HepG2 (cell line): ENCODE data around the gene ZNF563. TPM values are rescaled to one million over a fixed set of nuclear protein-coding genes. Genes with fewer than 3 reads are reported as not detected.
"Not testable (repeated sequence)": the region's sequence is repeated elsewhere in the genome, so short reads cannot be mapped to it uniquely, and the experiment has no call there.

ENCODE experiments used
- ATAC-seq: fragments of 200-7000 bp; cut with Tn5 transposase; 3 replicates; pipeline ENCODE4 v1.9.1; 2020; ENCODE audit warnings: mild to moderate bottlenecking, moderate library complexity
- BruUV-seq: library from RNA; stranded (reverse); fragments of 400-500 nt; replicated peaks from 2 replicates; lab custom pipeline; 2021; lab: Mats Ljungman, UMichigan
- CTCF ChIA-PET: fragments of 300-600 bp; formaldehyde crosslinking; extraction: SDS; loops from one replicate; lab custom pipeline; 2021; ENCODE audit warnings: low total read pairs, inconsistent platforms, low intra/inter-chr PET ratio; lab: Yijun Ruan, JAX
- POLR2A ChIA-PET: fragments of 350-600 bp; sonication (Branson Sonifier 250); formaldehyde crosslinking; loops from one replicate; lab custom pipeline; 2020; ENCODE audit warnings: antibody characterized with exemption, inconsistent platforms; lab: Yijun Ruan, JAX
- DNase-seq: peaks from one replicate; pipeline ENCODE4 v3.0.0-alpha.2; 2015; ENCODE audit warnings: low spot score
- FAIRE-seq: peaks from 3 replicates; lab custom pipeline; 2011; peaks lifted over from hg19 to GRCh38; lab: Jason Lieb, UNC
- H2AFZ ChIP-seq: one replicate; pipeline ENCODE4 v1.6.1; 2011; ENCODE audit warnings: low read length, inconsistent platforms
- H3K27ac ChIP-seq: fragments of 300-600 bp; 3 replicates; pipeline ENCODE4 v1.8.0; 2011; ENCODE audit warnings: mixed run types, mild to moderate bottlenecking, mixed read lengths, low read length, inconsistent platforms; ENCODE audit not compliant: insufficient read depth; ENCODE audit errors: extremely low read length
- H3K27me3 ChIP-seq, 2 experiments: fragments of 200-600 bp in 1 of 2; 2 replicates in 1 of 2; 3 replicates in 1 of 2; pipeline versions ENCODE4 v1.6.0 to v1.8.0; 2011; ENCODE audit warnings: low read length in 2 of 2, mild to moderate bottlenecking in 2 of 2, moderate library complexity in 2 of 2, inconsistent platforms in 1 of 2; ENCODE audit not compliant: insufficient read depth in 2 of 2, control insufficient read depth in 1 of 2
- H3K36me3 ChIP-seq, 2 experiments: fragments of 200-600 bp in 1 of 2; replicated peaks in 1 of 2; 2 replicates in 1 of 2; 3 replicates in 1 of 2; pipeline versions ENCODE4 v1.5.1 to v1.8.0; 2011; ENCODE audit warnings: low read length in 2 of 2, inconsistent platforms in 1 of 2; ENCODE audit not compliant: insufficient read depth in 2 of 2, control insufficient read depth in 1 of 2
- H3K4me1 ChIP-seq: 2 replicates; pipeline ENCODE4 v1.5.1; 2012; ENCODE audit warnings: low read length, inconsistent platforms; ENCODE audit not compliant: insufficient read depth
- H3K4me2 ChIP-seq: 2 replicates; pipeline ENCODE4 v1.6.0; 2011; ENCODE audit warnings: low read depth, low read length, inconsistent platforms
- H3K4me3 ChIP-seq, 3 experiments: fragments of 200-600 bp in 1 of 3; sonication (generic), shearing (Covaris generic) in 1 of 3; replicated peaks in 1 of 3; 2 replicates each; pipeline ENCODE4 v1.5.1; 2011 to 2016; ENCODE audit warnings: low read length in 3 of 3, inconsistent platforms in 2 of 3, low read depth in 2 of 3, mild to moderate bottlenecking in 2 of 3, control low read depth in 1 of 3, mixed read lengths in 1 of 3; ENCODE audit not compliant: insufficient read depth in 1 of 3
- H3K79me2 ChIP-seq: one replicate; pipeline ENCODE4 v1.6.1; 2011; ENCODE audit warnings: low read length, inconsistent platforms; ENCODE audit not compliant: insufficient read depth
- H3K9ac ChIP-seq: 2 replicates; pipeline ENCODE4 v1.6.0; 2011; ENCODE audit warnings: mild to moderate bottlenecking, low read depth, low read length, inconsistent platforms; ENCODE audit not compliant: insufficient read depth
- H3K9me3 ChIP-seq: 2 replicates; pipeline ENCODE4 v1.5.1; 2012; ENCODE audit warnings: mild to moderate bottlenecking, low read length
- H4K20me1 ChIP-seq: 2 replicates; pipeline ENCODE4 v1.6.0; 2011; ENCODE audit warnings: inconsistent platforms, mild to moderate bottlenecking, low read length, moderate library complexity; ENCODE audit not compliant: insufficient read depth
- HDAC2 ChIP-seq: sonication (generic); formaldehyde crosslinking; IDR thresholded peaks from 2 replicates; pipeline ENCODE4 v1.4.0; 2020; ENCODE audit warnings: missing genetic modification reagents
- RBAK ChIP-seq: sonication (generic); formaldehyde crosslinking; IDR thresholded peaks from 2 replicates; pipeline ENCODE4 v1.5.1; 2020; ENCODE audit warnings: mild to moderate bottlenecking, missing genetic modification reagents
- SOX6 ChIP-seq, 2 experiments: fragments of 450-650 bp in 1 of 2; sonication (generic) in 1 of 2; formaldehyde crosslinking in 1 of 2; IDR thresholded peaks; 2 replicates each; pipeline versions ENCODE4 v1.4.0 to v1.6.1; 2017 to 2020; ENCODE audit warnings: antibody characterized with exemption in 1 of 2, mild to moderate bottlenecking in 1 of 2, missing genetic modification reagents in 1 of 2
- SPEN ChIP-seq: sonication (generic); formaldehyde crosslinking; IDR thresholded peaks from 2 replicates; pipeline ENCODE4 v1.5.1; 2020; ENCODE audit warnings: low read depth, mild to moderate bottlenecking, missing genetic modification reagents
- SRF ChIP-seq: IDR thresholded peaks from 2 replicates; pipeline ENCODE4 v1.6.1; 2011; ENCODE audit warnings: mild to moderate bottlenecking, low read depth, low read length, moderate library complexity
- XBP1 ChIP-seq: sonication (generic); formaldehyde crosslinking; IDR thresholded peaks from 2 replicates; pipeline ENCODE4 v1.5.0; 2020; ENCODE audit warnings: missing genetic modification reagents
- WGBS: methylation state at CpG from one replicate; pipeline ENCODE4 v1.1.6; 2017; ENCODE audit warnings: low lambda C conversion rate; 5-methylcytosine and 5-hydroxymethylcytosine counted together
- in situ Hi-C: cut with HindIII; loops from 2 replicates; pipeline ENCODE4 v1.10.0; 2017; ENCODE audit warnings: low pct_unique_long_range_greater_than_20kb; ENCODE audit not compliant: extremely low pct_ligation_motif_present
- intact Hi-C: fragments of 100-400 bp; cut with micrococcal nuclease; formaldehyde crosslinking; loops from one replicate; pipeline ENCODE4 v1.10.0; 2022; ENCODE audit not compliant: unreplicated experiment
- polyA plus RNA-seq, 8 experiments: library from polyadenylated mRNA; depleted of rRNA in 3 of 8; stranded (reverse) in 7 of 8; unstranded in 1 of 8; fragments of >200 nt; fragmentation: Illumina TruSeq in 4 of 8; extraction: Trizol in 4 of 8; gene quantifications; 2 replicates each; pipeline versions ENCODE4 v1.2.1 to v1.2.3, GENCODE V29; 2011 to 2016; ENCODE audit warnings: low read depth in 4 of 8, missing spikeins in 1 of 8, mixed read lengths in 1 of 8; ENCODE audit not compliant: insufficient read depth in 1 of 8
- total RNA-seq, 5 experiments: library from RNA; depleted of rRNA; stranded (reverse); fragments of >200 nt; fragmentation: Illumina TruSeq; extraction: Trizol; gene quantifications; 2 replicates each; pipeline ENCODE4 v1.2.3, GENCODE V29; 2016; ENCODE audit warnings: low read depth in 1 of 5
- TF ChIP-seq, protein P1 (sequence below): fragments of 450-650 bp; IDR thresholded peaks from 2 replicates; pipeline ENCODE4 v1.6.1; 2016
- TF ChIP-seq, protein P2 (sequence below): sonication (generic); formaldehyde crosslinking; IDR thresholded peaks from 2 replicates; pipeline ENCODE4 v1.4.0; 2020; ENCODE audit warnings: mild to moderate bottlenecking, missing genetic modification reagents, borderline replicate concordance

The ZNF563 gene
- total and polyA plus RNA-seq, 2 of the 13 experiments (the other 11 are each of a cell fraction or from before 2014, with no cell fraction given), result 7.5 to 19.5 TPM

DNA sequence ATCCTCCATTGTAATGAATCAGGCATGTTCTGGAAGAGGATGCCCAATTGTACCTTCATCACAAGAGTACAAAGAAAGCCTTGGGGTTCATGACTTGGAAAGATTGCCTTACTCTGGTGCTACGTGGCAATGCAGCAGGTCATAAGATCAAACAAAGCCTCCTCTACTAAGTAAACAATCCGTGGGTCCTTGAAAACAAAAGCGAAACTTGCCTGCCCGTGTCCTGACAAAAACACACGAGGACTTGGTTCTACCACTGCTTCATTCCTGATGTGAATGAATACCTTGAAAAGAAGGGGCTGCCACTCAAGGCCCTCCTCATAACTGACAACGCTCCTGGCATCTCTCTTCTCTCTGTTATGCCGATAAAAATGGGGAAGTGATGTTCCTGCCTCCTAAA is 18.9 kb downstream of the ZNF563 start (continued):
- TF ChIP-seq, protein P1, sequence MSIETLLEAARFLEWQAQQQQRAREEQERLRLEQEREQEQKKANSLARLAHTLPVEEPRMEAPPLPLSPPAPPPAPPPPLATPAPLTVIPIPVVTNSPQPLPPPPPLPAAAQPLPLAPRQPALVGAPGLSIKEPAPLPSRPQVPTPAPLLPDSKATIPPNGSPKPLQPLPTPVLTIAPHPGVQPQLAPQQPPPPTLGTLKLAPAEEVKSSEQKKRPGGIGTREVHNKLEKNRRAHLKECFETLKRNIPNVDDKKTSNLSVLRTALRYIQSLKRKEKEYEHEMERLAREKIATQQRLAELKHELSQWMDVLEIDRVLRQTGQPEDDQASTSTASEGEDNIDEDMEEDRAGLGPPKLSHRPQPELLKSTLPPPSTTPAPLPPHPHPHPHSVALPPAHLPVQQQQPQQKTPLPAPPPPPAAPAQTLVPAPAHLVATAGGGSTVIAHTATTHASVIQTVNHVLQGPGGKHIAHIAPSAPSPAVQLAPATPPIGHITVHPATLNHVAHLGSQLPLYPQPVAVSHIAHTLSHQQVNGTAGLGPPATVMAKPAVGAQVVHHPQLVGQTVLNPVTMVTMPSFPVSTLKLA, result peak; percentile 31; the same call in 1 of the 2 replicates
- no peak for TF ChIP-seq SOX6 (IDR thresholded peaks at IDR 0.05)
- TF ChIP-seq SOX6 (CRISPR knock-in tag; IDR thresholded peaks at IDR 0.05), result peak; percentile 59
- TF ChIP-seq SPEN, result peak; percentile 27; the same call in 1 of the 2 replicates
- TF ChIP-seq SRF, result no peak
- TF ChIP-seq RBAK (CRISPR knock-in tag), result no peak
- TF ChIP-seq, protein P2, sequence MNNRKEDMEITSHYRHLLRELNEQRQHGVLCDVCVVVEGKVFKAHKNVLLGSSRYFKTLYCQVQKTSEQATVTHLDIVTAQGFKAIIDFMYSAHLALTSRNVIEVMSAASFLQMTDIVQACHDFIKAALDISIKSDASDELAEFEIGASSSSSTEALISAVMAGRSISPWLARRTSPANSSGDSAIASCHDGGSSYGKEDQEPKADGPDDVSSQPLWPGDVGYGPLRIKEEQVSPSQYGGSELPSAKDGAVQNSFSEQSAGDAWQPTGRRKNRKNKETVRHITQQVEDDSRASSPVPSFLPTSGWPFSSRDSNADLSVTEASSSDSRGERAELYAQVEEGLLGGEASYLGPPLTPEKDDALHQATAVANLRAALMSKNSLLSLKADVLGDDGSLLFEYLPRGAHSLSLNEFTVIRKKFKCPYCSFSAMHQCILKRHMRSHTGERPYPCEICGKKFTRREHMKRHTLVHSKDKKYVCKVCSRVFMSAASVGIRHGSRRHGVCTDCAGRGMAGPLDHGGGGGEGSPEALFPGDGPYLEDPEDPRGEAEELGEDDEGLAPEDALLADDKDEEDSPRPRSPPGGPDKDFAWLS (CRISPR knock-in tag), result no peak
- TF ChIP-seq HDAC2 (CRISPR knock-in tag), result 0 out of 2 replicates have a peak, but pooled peaks have one; percentile 40
- TF ChIP-seq XBP1 (CRISPR knock-in tag), result peak; percentile 47; the same call in 1 of the 2 replicates

DNA sequence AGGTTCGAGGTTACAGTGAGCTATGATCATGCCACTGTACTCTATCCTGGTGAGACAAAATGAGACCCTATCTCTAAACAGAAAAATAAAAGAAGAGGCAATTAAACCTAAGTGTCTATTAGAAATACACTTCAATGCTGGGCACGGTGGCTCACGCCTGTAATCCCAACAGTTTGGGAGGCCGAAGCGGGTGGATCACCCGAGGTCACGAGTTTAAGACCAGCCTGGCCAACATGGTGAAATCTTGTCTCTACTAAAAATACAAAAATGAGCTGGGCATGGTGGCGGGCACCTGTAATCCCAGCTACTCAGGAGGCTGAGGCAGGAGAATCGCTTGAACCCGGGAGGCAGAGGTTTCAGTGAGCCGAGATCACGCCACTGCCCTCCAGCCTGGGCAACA is 24.5 kb downstream of the ZNF563 start:
- FAIRE-seq, CTCF ChIA-PET, DNase-seq, H3K27me3 ChIP-seq, H3K79me2 ChIP-seq, in situ Hi-C loops, H3K4me1 ChIP-seq, H3K9ac ChIP-seq, H3K4me3 ChIP-seq, H2AFZ ChIP-seq, H4K20me1 ChIP-seq, BruUV-seq, H3K4me2 ChIP-seq, H3K9me3 ChIP-seq, H3K36me3 ChIP-seq, H3K27ac ChIP-seq, ATAC-seq, intact Hi-C loops, POLR2A ChIA-PET: not testable (repeated sequence)
- WGBS, result 95% methylated on average over 12 of the region's 12 CpGs
